Head of caudate nucleus (tissue), 42 donors: ENCODE data around the gene LGALS3.
A peak's percentile ranks its signal among the peaks of the same experiment; 100 is the strongest.

Source experiments
- DNase-seq, 42 donors: peaks; one replicate each; pipeline versions ENCODE4 v3.0.0 to v3.0.0-alpha.2; 2020 to 2021; ENCODE audit warnings: mixed read lengths in 7 of 42
- intact Hi-C: fragments of 100-400 bp; cut with DNase I; formaldehyde crosslinking; loops from one replicate; pipeline ENCODE4 v1.15.0; 2022

LGALS3 gene

GRCh38 chr14:55127460-55127951, 1.5 kb upstream of the LGALS3 start:
- DNase-seq: peak in 1 of 42 donors; percentile 8
- intact Hi-C loops: no loop called here

GRCh38 chr14:55128386-55129085, 516 bp upstream of the LGALS3 start:
- intact Hi-C loops: no loop called here
- DNase-seq: peak in 1 of 42 donors; percentile 8

DNA sequence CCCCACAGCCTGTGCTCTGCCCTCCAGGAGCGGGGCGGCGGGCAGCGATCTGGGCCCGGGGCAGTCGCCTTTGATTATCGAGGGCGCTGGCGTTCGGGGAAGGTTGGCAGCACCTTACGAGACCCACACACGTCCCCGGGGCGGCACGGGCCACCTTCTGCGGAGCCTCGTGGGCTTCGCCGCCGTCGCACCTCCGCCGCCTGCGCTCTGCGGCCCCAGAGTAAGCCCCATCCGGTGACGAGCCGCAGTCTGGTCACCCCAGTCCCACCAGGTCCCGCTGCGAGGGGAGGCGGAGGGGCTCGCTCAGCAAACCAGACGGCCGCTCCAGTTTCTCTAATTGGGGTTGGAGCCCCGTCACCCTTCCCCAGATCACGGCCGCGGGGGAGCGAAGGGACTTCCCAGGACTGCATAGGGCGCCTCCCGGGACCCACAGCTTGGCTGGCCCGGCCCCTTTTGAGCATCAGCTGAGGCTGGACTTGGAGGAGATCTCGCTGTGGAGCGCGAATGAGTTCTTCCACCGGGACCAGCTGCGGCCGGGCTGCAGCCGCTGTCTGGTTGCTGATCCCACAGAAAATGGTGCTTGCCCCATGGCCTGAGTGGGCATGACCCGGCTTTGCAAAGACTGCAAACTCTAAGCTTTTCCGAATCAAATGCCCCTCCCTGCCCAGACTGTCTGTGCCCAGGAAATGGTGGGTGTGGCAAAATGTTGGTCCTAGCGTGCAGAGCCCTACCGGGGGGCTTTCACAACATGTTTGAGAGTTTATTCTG, 560 bp downstream of the LGALS3 start:
- intact Hi-C loops: no loop called here
- peak in 24 of 42 donors; percentile 18 to 67 (median 32) for DNase-seq

- intact Hi-C loops: no loop called here
- DNase-seq: peak in 1 of 42 donors; percentile 35
Measured at GRCh38 chr14:55130196-55130550, 1.1 kb downstream of the LGALS3 start.

- intact Hi-C loops: no loop called here
Measured at GRCh38 chr14:55131370-55132137, 2.5 kb downstream of the LGALS3 start.

GRCh38 chr14:55133416-55133815, 4.4 kb downstream of the LGALS3 start:
- intact Hi-C loops: no loop called here
- no peak for DNase-seq

More at GRCh38 chr14:55131370-55132137, 2.5 kb downstream of the LGALS3 start:
- DNase-seq: peak in 1 of 42 donors; percentile 16

DNA sequence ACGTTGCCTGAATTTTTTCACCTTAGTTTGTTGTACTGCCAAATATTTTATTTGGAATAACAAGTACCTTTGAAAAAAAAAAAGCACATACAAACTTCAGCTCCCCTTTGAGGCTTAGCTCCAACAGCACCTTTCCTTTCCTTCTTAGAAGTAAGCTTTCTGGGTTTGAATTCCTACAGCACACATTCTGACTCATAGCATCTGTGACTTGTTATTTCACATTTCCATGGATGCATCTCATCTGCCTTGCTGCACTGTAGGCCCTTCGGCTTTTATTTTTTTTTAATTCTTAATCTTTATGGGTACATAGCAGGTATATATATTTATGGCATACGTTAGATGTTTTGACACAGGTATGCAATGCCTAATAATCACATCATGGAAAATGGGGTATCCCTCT, 7.2 kb downstream of the LGALS3 start:
- DNase-seq: no peak
- intact Hi-C loops: no loop called here

GRCh38 chr14:55136885-55137786, 8.1 kb downstream of the LGALS3 start:
- DNase-seq: peak; percentile 40 to 88 (median 68)
- intact Hi-C loops: no loop called here

- intact Hi-C loops: no loop called here
- DNase-seq: no peak
Measured at GRCh38 chr14:55138091-55138490, 9.0 kb downstream of the LGALS3 start.

- no peak for DNase-seq
- intact Hi-C loops: no loop called here
Measured at GRCh38 chr14:55139141-55139540, 10.1 kb downstream of the LGALS3 start.

- DNase-seq: no peak
- intact Hi-C loops: no loop called here
Measured at GRCh38 chr14:55139696-55140509, 10.9 kb downstream of the LGALS3 start.

- intact Hi-C loops: no loop called here
- DNase-seq: no peak
Measured at GRCh38 chr14:55141825-55142224, 12.8 kb downstream of the LGALS3 start.

- intact Hi-C loops: no loop called here
- DNase-seq: no peak
Measured at GRCh38 chr14:55142466-55142865, 13.4 kb downstream of the LGALS3 start.

DNA sequence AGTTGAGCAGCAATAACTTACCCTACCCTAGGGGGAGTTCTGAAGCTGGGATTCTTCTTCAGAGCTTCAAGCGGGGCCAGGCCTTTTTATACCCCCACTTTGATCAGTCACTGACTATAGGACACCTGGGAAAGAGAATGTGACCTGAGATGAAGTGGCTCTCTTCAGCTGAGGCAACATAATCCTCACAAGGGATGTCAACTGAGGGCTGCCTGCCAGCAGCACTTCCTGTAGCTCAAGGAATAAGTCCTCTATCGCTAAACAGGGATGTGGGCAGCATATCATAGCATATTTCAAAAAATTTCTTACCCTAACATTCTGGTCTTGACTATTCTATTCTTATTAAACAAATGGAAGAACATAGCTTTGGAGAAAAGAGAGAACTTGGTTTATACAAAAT, 17.4 kb downstream of the LGALS3 start:
- no peak for DNase-seq
- intact Hi-C loops: no loop called here

GRCh38 chr14:55151601-55152000, 22.5 kb downstream of the LGALS3 start:
- intact Hi-C loops: no loop called here

DNA sequence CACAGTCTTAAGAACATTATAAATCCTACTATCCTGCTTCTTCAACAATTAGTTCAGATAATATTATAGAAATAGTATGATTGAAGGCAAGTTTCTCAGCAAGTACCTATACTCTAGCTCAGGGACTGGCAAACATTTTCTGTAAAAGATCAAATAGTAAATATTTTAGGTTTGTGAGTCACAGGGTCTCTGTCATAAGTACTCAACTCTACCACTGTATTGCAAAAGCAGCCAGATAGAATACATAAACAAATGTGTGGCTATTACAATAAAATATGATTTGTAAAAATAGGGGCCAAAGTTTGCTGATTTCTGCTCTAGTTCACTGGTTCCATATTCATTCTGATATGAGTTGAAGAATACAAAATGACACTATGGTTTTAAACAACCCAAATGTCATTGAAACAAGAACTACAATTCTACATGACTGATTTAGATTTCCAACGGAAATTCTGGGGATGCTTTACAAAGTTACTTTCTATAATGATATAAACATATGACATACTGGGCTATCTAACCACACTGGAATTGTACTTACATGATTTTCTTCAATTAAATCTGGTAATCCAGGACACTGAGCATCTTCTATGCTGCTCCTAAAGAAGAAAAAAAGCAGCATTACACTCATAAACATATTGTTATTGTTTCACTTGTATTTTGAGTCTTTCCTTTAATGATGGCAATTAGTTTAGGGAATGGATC, 23.2 kb downstream of the LGALS3 start:
- DNase-seq: no peak
- intact Hi-C loops: no loop called here

More at GRCh38 chr14:55151601-55152000, 22.5 kb downstream of the LGALS3 start:
- no peak for DNase-seq

DNA sequence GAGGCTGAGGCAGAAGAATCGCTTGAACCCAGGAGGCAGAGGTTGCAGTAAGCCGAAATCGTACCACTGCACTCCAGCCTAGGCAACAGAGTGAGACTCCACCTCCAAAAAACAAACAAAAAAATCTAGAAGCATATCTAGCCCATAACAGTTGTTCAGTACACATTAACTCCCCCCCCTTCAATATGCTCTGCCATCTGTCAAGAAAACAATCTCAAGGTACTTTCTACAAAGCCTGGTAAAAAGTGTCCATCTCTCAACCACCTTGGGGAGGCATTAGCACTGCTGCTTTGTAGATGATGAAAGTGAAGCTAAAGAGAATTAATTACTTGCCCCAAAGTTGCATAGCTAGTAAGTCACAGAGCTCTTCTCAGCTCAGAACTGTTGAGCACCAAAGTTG, 24.9 kb downstream of the LGALS3 start:
- intact Hi-C loops: no loop called here
- no peak for DNase-seq
